ENCODE results near the gene ANO10. TPM values are rescaled to one million over a fixed set of nuclear protein-coding genes. Genes with fewer than 3 reads are reported as not detected.
"Not testable (repeated sequence)": the region's sequence is repeated elsewhere in the genome, so short reads cannot be mapped to it uniquely, and the experiment has no call there.

Gene ANO10
- total and polyA plus RNA-seq, 5 donors from 2014 or later = 5.3 to 9.8 (median 6.5) TPM

GRCh38 chr3:43362961-43363360, 258.9 kb downstream of the ANO10 start:
- no peaks in the 10 kb centered on the region for H3K27me3 ChIP-seq (ENCODE audit: control insufficient read depth, insufficient read depth, low read length)
- no peaks in the 10 kb centered on the region for H3K4me1 ChIP-seq (ENCODE audit: control insufficient read depth, insufficient read depth, low read length, poor library complexity, severe bottlenecking)
- no peak overlapping the region for H3K27ac Mint-ChIP-seq
- H3K4me3 Mint-ChIP-seq = no peak overlapping the region
- H3K9me3 ChIP-seq (ENCODE audit: control insufficient read depth in 2 of 2, low read length in 2 of 2) = no peaks in the 10 kb centered on the region
- DNase-seq (no peak), ATAC-seq (ENCODE audit: low read depth in 2 of 2) (no peak)
- no peak overlapping the region for H3K27ac ChIP-seq (ENCODE audit: insufficient read depth, low read length, poor library complexity, severe bottlenecking)
- peaks cover 0 to 6% (median 0%) of the 10 kb centered on the region in 7 donors for H3K9me3 Mint-ChIP-seq
- H3K27me3 Mint-ChIP-seq = no peaks in the 10 kb centered on the region
- H3K4me1 Mint-ChIP-seq = peaks cover 0 to 2% (median 0%) of the 10 kb centered on the region in 4 donors
- H3K36me3 Mint-ChIP-seq = peaks cover 8% of the 10 kb centered on the region
- no peak overlapping the region for H3K4me3 ChIP-seq (ENCODE audit: low read depth, low read length)
- H3K36me3 ChIP-seq (ENCODE audit: control insufficient read depth, insufficient read depth, low read length) = no peaks in the 10 kb centered on the region

- H3K27ac ChIP-seq (ENCODE audit: insufficient read depth, low read length, poor library complexity, severe bottlenecking) = no peak overlapping the region
- H3K27ac Mint-ChIP-seq = peak overlapping the region in 1 of 3 donors; percentile 36
- peaks cover 0 to 13% (median 4%) of the 10 kb centered on the region in 7 donors for H3K9me3 Mint-ChIP-seq
- ATAC-seq (ENCODE audit: low read depth in 2 of 2) (no peak), DNase-seq (no peak)
- H3K36me3 ChIP-seq (ENCODE audit: control insufficient read depth, insufficient read depth, low read length) = no peaks in the 10 kb centered on the region
- no peaks in the 10 kb centered on the region for H3K27me3 ChIP-seq (ENCODE audit: control insufficient read depth, insufficient read depth, low read length)
- H3K4me3 ChIP-seq (ENCODE audit: low read depth, low read length) = no peak overlapping the region
- H3K4me1 ChIP-seq (ENCODE audit: control insufficient read depth, insufficient read depth, low read length, poor library complexity, severe bottlenecking) = no peaks in the 10 kb centered on the region
- H3K4me1 Mint-ChIP-seq = peaks cover 0 to 2% (median 0%) of the 10 kb centered on the region in 4 donors
- no peaks in the 10 kb centered on the region for H3K27me3 Mint-ChIP-seq
- peaks cover under 1 to 2% of the 10 kb centered on the region in 2 experiments for H3K9me3 ChIP-seq (ENCODE audit: control insufficient read depth in 2 of 2, low read length in 2 of 2)
- H3K4me3 Mint-ChIP-seq = no peak overlapping the region
- peaks cover 8% of the 10 kb centered on the region for H3K36me3 Mint-ChIP-seq
These were observed 259.6 kb downstream of the ANO10 start for GRCh38 chr3:43362183-43362582.

- H3K9me3 ChIP-seq (ENCODE audit: control insufficient read depth in 2 of 2, low read length in 2 of 2) = peaks cover 4 to 11% of the 10 kb centered on the region in 2 experiments
- H3K4me3 Mint-ChIP-seq = no peak overlapping the region
- no peak overlapping the region for H3K27ac ChIP-seq (ENCODE audit: insufficient read depth, low read length, poor library complexity, severe bottlenecking)
- H3K36me3 ChIP-seq (ENCODE audit: control insufficient read depth, insufficient read depth, low read length) = no peaks in the 10 kb centered on the region
- H3K4me3 ChIP-seq (ENCODE audit: low read depth, low read length) = no peak overlapping the region
- H3K4me1 Mint-ChIP-seq = peaks cover 0 to 2% (median under 1%) of the 10 kb centered on the region in 4 donors
- H3K27me3 Mint-ChIP-seq = no peaks in the 10 kb centered on the region
- H3K4me1 ChIP-seq (ENCODE audit: control insufficient read depth, insufficient read depth, low read length, poor library complexity, severe bottlenecking) = no peaks in the 10 kb centered on the region
- H3K27me3 ChIP-seq (ENCODE audit: control insufficient read depth, insufficient read depth, low read length) = no peaks in the 10 kb centered on the region
- no peak for DNase-seq
- H3K27ac Mint-ChIP-seq = peak overlapping the region in 2 of 3 donors; percentile 15 to 23
- H3K36me3 Mint-ChIP-seq = peaks cover 5% of the 10 kb centered on the region
- H3K9me3 Mint-ChIP-seq = peaks cover 1 to 23% (median 10%) of the 10 kb centered on the region in 7 donors
- no peak for ATAC-seq (ENCODE audit: low read depth in 2 of 2)
These were observed 260.7 kb downstream of the ANO10 start for GRCh38 chr3:43361077-43361476.

GRCh38 chr3:43356033-43356432, 265.8 kb downstream of the ANO10 start:
- Mint-ChIP-seq H3K4me1 (peaks cover 0 to 11% (median 4%) of the 10 kb centered on the region in 4 donors), H3K9me3 (peaks cover 9 to 68% (median 32%) of the 10 kb centered on the region in 7 donors), H3K36me3 (peaks cover 36% of the 10 kb centered on the region)
- not testable (repeated sequence) for H3K27me3 Mint-ChIP-seq; H3K4me1 ChIP-seq (ENCODE audit: control insufficient read depth, insufficient read depth, low read length, poor library complexity, severe bottlenecking); H3K4me3 Mint-ChIP-seq; DNase-seq; H3K27ac Mint-ChIP-seq; H3K27me3 ChIP-seq (ENCODE audit: control insufficient read depth, insufficient read depth, low read length); ATAC-seq (ENCODE audit: low read depth in 2 of 2); H3K4me3 ChIP-seq (ENCODE audit: low read depth, low read length); H3K27ac ChIP-seq (ENCODE audit: insufficient read depth, low read length, poor library complexity, severe bottlenecking)
- Histone ChIP-seq H3K9me3 (ENCODE audit: control insufficient read depth in 2 of 2, low read length in 2 of 2) (peaks cover 53 to 57% of the 10 kb centered on the region in 2 experiments), H3K36me3 (ENCODE audit: control insufficient read depth, insufficient read depth, low read length) (peaks cover 11% of the 10 kb centered on the region)

- Mint-ChIP-seq H3K4me3 (no peak overlapping the region), H3K4me1 (peaks cover 0 to 11% (median 5%) of the 10 kb centered on the region in 4 donors), H3K27ac (peak overlapping the region in 1 of 3 donors; percentile 38), H3K36me3 (peaks cover 55% of the 10 kb centered on the region), H3K9me3 (peaks cover 9 to 74% (median 35%) of the 10 kb centered on the region in 7 donors), H3K27me3 (no peaks in the 10 kb centered on the region)
- no peaks in the 10 kb centered on the region for H3K27me3 ChIP-seq (ENCODE audit: control insufficient read depth, insufficient read depth, low read length)
- ATAC-seq (ENCODE audit: low read depth in 2 of 2) (no peak), DNase-seq (no peak)
- H3K4me1 ChIP-seq (ENCODE audit: control insufficient read depth, insufficient read depth, low read length, poor library complexity, severe bottlenecking) = no peaks in the 10 kb centered on the region
- H3K4me3 ChIP-seq (ENCODE audit: low read depth, low read length) = no peak overlapping the region
- H3K27ac ChIP-seq (ENCODE audit: insufficient read depth, low read length, poor library complexity, severe bottlenecking) = no peak overlapping the region
- H3K9me3 ChIP-seq (ENCODE audit: control insufficient read depth in 2 of 2, low read length in 2 of 2) = peaks cover 57 to 62% of the 10 kb centered on the region in 2 experiments
- H3K36me3 ChIP-seq (ENCODE audit: control insufficient read depth, insufficient read depth, low read length) = peaks cover 31% of the 10 kb centered on the region
These were observed 267.7 kb downstream of the ANO10 start for GRCh38 chr3:43353923-43354670.

- peaks cover 9 to 72% (median 35%) of the 10 kb centered on the region in 7 donors for H3K9me3 Mint-ChIP-seq
- H3K27ac Mint-ChIP-seq = no peak overlapping the region
- peaks cover 0 to 13% (median 11%) of the 10 kb centered on the region in 4 donors for H3K4me1 Mint-ChIP-seq
- DNase-seq (no peak), ATAC-seq (ENCODE audit: low read depth in 2 of 2) (no peak)
- Histone ChIP-seq H3K27ac (ENCODE audit: insufficient read depth, low read length, poor library complexity, severe bottlenecking) (no peak overlapping the region), H3K27me3 (ENCODE audit: control insufficient read depth, insufficient read depth, low read length) (no peaks in the 10 kb centered on the region), H3K4me3 (ENCODE audit: low read depth, low read length) (no peak overlapping the region), H3K9me3 (ENCODE audit: control insufficient read depth in 2 of 2, low read length in 2 of 2) (peaks cover 57 to 62% of the 10 kb centered on the region in 2 experiments), H3K4me1 (ENCODE audit: control insufficient read depth, insufficient read depth, low read length, poor library complexity, severe bottlenecking) (peaks cover 2% of the 10 kb centered on the region), H3K36me3 (ENCODE audit: control insufficient read depth, insufficient read depth, low read length) (peaks cover 38% of the 10 kb centered on the region)
- peaks cover 62% of the 10 kb centered on the region for H3K36me3 Mint-ChIP-seq
- H3K27me3 Mint-ChIP-seq = no peaks in the 10 kb centered on the region
- no peak overlapping the region for H3K4me3 Mint-ChIP-seq
These were observed 268.4 kb downstream of the ANO10 start for GRCh38 chr3:43353393-43353792.

- Histone ChIP-seq H3K27ac (ENCODE audit: insufficient read depth, low read length, poor library complexity, severe bottlenecking) (no peak overlapping the region), H3K4me3 (ENCODE audit: low read depth, low read length) (no peak overlapping the region), H3K4me1 (ENCODE audit: control insufficient read depth, insufficient read depth, low read length, poor library complexity, severe bottlenecking) (peaks cover 35% of the 10 kb centered on the region), H3K27me3 (ENCODE audit: control insufficient read depth, insufficient read depth, low read length) (no peaks in the 10 kb centered on the region), H3K36me3 (ENCODE audit: control insufficient read depth, insufficient read depth, low read length) (peaks cover 67% of the 10 kb centered on the region), H3K9me3 (ENCODE audit: control insufficient read depth in 2 of 2, low read length in 2 of 2) (peaks cover 33 to 45% of the 10 kb centered on the region in 2 experiments)
- Mint-ChIP-seq H3K9me3 (peaks cover 0 to 39% (median 19%) of the 10 kb centered on the region in 7 donors), H3K4me3 (no peak overlapping the region), H3K27me3 (no peaks in the 10 kb centered on the region), H3K27ac (no peak overlapping the region), H3K4me1 (peaks cover 26 to 45% (median 29%) of the 10 kb centered on the region in 4 donors), H3K36me3 (peaks cover 84% of the 10 kb centered on the region)
- DNase-seq = no peak
- no peak for ATAC-seq (ENCODE audit: low read depth in 2 of 2)
These were observed 272.1 kb downstream of the ANO10 start for GRCh38 chr3:43349716-43350115.

All from CD4-positive, CD25-positive, alpha-beta regulatory T cell (primary cell).